HG03108 (cell line): ENCODE measurements around the gene NBPF6.
"Not testable (repeated sequence)": the region's sequence is repeated elsewhere in the genome, so short reads cannot be mapped to it uniquely, and the experiment has no call there.

ENCODE experiments used
- ATAC-seq: cut with Tn5 transposase; IDR thresholded peaks from one replicate; pipeline ENCODE4 v1.9.1; 2021; ENCODE audit warnings: moderate library complexity; ENCODE audit not compliant: unreplicated experiment

The NBPF6 gene

DNA sequence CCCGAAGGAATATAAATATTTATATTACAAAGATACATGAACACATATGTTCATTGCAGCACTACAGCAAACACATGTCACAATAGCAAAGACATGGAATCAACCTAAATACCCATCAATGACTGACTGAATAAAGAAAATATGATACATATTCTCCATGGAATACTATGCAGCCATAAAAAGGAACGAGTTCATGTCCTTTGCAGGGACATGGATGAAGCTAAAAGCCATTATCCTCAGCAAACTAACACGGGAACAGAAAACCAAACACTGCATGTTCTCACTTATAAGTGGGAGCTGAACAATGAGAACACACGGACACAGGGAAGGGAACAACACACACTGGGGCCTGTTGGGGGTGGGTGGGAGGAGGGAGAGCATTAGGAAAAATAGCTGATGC is 46.7 kb downstream of the NBPF6 start:
- ATAC-seq, result not testable (repeated sequence)

DNA sequence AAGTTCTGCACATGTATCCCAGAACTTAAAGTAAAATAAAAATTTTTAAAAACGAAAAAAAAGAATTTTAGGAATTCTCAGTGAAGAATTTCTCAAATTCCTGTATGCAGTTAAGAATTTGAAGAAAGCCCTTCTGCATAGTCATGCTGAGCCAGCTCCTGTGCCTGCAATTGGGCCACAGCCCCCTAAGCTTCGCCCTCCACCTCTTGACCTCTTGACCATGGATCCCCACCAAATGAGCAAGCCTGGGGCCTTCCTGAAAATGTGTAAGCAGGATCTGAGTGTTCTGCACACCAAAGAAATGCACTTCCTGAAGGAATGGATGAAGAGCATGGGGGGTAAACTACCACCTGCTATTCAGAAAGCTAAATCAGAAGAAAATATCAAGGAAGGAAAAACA is 52.0 kb downstream of the NBPF6 start:
- no peak for ATAC-seq

DNA sequence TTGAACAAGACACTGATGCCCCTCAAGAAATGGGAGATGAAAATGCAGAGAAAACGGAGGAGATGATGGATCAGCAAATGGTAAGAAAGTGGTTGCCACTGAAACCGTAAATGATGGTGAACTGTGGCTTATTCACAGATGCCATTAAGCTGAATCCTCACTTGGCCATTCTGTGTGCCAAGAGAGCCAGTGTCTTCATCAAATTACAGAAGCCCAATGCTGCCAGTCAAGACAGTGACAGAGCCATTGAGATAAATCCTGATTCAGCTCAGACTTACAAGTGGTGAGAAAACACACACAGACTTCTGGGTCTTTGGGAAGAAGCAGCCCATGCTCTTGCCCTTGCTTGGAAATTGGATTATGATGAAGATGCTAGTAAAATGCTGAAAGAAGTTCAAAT is 52.5 kb downstream of the NBPF6 start:
- ATAC-seq, result no peak

DNA sequence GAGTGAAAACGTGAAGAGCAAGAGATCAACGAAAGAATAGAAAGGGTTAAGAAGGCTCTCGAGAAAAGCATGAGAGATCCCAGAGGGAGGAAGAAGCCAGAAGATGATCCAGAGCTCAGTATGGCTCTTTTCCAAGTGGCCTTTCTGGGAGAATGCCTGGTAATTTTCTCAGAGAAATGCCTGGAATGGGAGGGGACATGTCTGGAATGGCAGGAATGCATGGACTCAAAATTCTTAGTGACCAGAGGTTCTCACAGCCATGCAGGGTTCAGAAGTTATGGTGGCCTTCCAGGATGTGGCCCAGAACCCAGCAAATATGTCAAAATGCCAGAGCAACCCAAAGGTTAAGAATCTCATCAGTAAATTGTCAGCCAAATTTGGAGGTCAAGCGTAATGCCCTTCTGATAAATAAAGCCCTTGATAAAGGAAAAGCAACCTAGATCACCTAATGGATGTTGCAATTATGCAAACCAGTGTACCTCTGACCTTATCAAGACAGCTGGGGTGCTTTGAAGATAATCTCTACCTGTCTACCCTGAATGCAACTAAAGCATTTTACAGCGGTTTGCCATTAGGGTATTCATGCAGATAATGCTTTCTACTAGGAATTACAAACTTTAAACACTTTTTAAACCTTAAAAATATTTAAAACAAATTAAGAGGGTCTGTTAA is 53.1 kb downstream of the NBPF6 start:
- no peak for ATAC-seq

DNA sequence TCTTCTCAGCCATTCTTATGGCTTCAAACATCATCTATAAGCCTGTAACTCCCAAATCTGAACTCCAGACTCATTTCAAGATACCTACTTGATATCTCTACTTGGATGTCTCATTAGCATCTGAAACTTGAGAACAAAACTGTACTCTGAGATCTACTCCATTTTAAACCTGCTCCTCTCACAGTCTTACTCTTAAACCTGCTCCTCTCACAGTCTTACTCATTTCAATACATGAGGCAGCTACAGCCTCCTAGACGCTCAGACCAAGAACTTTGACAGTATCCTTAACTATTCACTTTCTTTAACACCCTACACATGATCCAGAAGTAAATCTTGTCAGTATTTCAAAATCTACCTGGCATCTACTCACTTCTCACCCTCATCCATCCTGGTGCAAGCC is 54.3 kb downstream of the NBPF6 start:
- no peak for ATAC-seq

DNA sequence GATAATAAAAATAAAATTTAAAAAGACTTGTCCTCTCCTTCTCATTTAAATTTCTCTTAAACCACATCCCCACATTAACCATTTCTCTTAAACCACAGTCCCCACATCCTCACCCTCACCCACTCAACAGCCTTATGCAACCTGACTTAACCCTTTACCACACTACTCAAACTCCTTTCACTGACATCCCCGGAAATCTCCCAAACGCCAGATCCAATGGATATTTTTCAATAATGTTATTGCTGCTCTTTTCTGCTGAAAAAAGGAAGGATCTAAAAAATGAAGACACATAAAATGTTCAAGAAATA is 55.6 kb downstream of the NBPF6 start:
- no peak for ATAC-seq

DNA sequence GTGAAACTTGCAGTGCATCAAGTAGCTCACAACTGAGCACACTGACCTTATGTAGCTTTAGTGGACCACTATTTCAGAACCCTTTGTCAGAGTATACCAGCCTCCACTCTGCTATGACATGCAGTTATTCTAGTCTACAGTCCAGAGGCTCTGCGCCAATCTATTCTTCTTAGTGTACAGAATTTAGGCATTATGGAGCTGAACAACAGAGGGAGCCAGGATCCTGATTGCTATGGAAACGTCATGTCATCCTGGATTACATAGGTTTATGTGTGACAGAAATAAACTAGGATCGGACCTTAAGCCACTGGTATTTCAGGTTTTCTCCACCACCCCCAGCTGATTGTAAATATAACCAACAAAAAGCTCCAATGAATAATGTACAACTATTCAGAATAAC is 61.6 kb downstream of the NBPF6 start:
- no peak for ATAC-seq

DNA sequence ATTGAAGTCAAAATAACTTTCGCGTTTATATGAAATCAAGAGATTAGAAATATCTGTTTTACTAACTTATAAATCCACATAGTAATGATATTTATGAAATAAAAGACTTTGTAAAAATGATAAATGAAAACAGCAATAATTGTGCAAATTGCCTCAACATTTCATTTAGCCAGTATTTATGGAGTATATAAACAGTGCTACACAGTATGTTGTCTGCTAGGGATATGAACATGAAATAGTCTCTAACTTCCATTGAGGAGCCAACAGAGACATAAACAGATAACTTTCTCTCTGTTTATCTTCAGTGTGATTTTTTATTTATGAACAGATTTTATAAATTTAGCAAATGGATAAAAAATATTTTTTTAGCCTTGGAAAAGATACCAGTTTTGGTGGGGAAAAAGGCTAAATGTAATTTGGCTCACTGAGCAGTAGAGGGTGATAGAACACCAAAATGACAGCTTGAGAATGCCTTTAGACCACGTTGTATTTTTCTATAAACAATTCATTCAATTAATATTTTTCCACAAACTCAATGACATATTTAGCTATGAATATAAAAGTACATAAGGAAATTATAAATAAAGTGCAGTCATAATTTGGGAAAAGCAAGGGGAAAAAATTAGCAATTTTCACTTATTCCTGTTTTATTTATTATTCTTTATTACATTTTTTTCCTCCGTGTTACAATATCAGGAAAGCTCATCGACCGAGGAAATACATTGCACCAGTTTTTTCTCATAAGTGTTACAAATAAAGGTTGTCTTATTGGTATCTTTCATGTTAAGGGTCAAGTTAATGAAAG is 62.3 kb downstream of the NBPF6 start:
- no peak for ATAC-seq

DNA sequence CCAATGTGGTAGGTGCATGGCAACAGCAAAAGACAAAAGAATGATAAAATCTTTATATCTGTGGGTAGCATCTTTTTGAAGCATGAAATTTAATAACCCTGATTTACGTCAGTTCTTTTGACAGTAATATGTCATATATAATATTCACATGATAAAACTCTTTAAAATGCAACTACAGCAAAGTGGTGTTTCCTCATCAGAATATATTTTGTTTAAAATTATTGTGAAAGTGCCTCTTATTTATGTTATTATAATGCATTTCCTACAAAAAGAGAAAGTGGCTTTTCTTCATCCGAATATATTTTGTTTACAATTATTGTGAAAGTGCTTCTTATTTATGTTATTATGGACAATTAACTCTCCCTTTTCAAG is 62.9 kb downstream of the NBPF6 start:
- no peak for ATAC-seq

DNA sequence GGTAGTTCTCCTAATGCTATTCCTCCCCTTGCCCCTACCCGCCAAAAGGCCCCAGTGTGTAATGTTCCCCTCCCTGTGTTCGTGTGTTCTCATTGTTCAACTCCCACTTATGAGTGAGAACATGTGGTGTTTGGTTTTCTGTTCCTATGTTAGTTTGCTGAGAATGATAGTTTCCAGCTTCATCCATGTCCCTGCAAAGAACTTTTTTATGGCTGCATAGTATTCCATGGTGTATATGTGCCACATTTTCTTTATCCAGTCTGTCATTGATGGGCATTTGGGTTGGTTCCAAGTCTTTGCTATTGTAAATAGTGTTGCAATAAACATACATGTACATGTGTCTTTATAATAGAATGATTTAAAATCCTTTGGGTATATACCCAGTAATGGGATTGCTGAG is 63.8 kb downstream of the NBPF6 start:
- not testable (repeated sequence) for ATAC-seq

DNA sequence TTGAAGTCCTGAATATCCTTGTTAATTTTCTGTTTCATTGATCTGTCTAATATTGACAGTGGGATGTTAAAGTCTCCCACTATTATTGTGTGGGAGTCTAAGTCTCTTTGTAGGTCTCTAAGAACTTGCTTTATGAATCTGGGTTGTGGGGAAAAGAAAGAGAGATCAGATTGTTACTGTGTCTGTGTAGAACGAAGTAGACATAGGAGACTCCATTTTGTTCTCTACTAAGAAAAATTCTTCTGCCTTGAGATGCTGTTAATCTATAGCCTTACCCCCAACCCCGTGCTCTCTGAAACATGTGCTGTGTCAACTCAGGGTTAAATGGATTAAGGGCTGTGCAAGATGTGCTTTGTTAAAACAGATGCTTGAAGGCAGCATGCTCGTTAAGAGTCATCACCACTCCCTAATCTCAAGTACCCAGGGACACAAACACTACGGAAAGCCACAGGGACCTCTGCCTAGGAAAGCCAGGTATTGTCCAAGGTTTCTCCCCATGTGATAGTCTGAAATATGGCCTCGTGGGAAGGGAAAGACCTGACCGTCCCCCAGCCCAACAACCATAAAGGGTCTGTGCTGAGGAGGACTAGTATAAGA is 67.3 kb downstream of the NBPF6 start:
- not testable (repeated sequence) for ATAC-seq
